Endothelial cell of umbilical vein (primary cell): ENCODE measurements around the gene RAB20. TPM values are rescaled to one million over a fixed set of nuclear protein-coding genes. Genes with fewer than 3 reads are reported as not detected.

Experiments used
- BruUV-seq: library from RNA; stranded (reverse); fragments of 400-500 nt; replicated peaks from 2 replicates; lab custom pipeline; 2021; lab: Mats Ljungman, UMichigan
- CTCF ChIA-PET: fragments of 300-600, 350-600 bp; sonication (Branson Sonifier 250); formaldehyde crosslinking; loops from one replicate; lab custom pipeline; 2021; ENCODE audit warnings: antibody characterized with exemption, inconsistent platforms; lab: Charles Lee
- POLR2A ChIA-PET: fragments of 300-600, 350-600 bp; sonication (Branson Sonifier 250); formaldehyde crosslinking; loops from one replicate; lab custom pipeline; 2021; ENCODE audit warnings: antibody characterized with exemption, inconsistent platforms; lab: Charles Lee
- DNase-seq: peaks from one replicate; pipeline ENCODE4 v3.0.0-alpha.2; 2011; ENCODE audit warnings: low read depth, low spot score
- FAIRE-seq: peaks from 2 replicates; lab custom pipeline; 2011; peaks lifted over from hg19 to GRCh38; lab: Jason Lieb, UNC
- H2AFZ ChIP-seq: 2 replicates; pipeline ENCODE4 v1.6.0; 2012; ENCODE audit warnings: low read depth, low read length, control low read depth, inconsistent platforms
- H3K27ac ChIP-seq: 2 replicates; pipeline ENCODE4 v1.5.1; 2011; ENCODE audit warnings: low read depth, mild to moderate bottlenecking, control low read depth, low read length, moderate library complexity; ENCODE audit not compliant: insufficient read depth
- H3K27me3 ChIP-seq, 2 experiments: 2 replicates each; pipeline versions ENCODE4 v1.6.0 to v1.6.1; 2011; ENCODE audit warnings: low read length in 2 of 2, mixed read lengths in 1 of 2; ENCODE audit not compliant: control insufficient read depth in 2 of 2, insufficient read depth in 2 of 2
- H3K36me3 ChIP-seq, 2 experiments: 2 replicates in 1 of 2; 3 replicates in 1 of 2; pipeline ENCODE4 v1.5.1; 2011; ENCODE audit warnings: low read length in 2 of 2, mild to moderate bottlenecking in 1 of 2, moderate library complexity in 1 of 2; ENCODE audit not compliant: control insufficient read depth in 2 of 2, insufficient read depth in 2 of 2; ENCODE audit errors: extremely low read depth in 1 of 2
- H3K4me1 ChIP-seq: 3 replicates; pipeline ENCODE4 v1.5.1; 2011; ENCODE audit warnings: mild to moderate bottlenecking, low read length; ENCODE audit not compliant: control insufficient read depth, insufficient read depth; ENCODE audit errors: extremely low read depth
- H3K4me2 ChIP-seq: 2 replicates; pipeline ENCODE4 v1.6.1; 2011; ENCODE audit warnings: low read length, control low read depth, mixed read lengths; ENCODE audit not compliant: insufficient read depth
- H3K4me3 ChIP-seq, 3 experiments: fragments of 200-600 bp in 1 of 3; sonication (generic), shearing (Covaris generic) in 1 of 3; replicated peaks in 1 of 3; 2 replicates each; pipeline ENCODE4 v1.5.1; 2011 to 2016; ENCODE audit warnings: control low read depth in 3 of 3, low read length in 3 of 3, mild to moderate bottlenecking in 2 of 3, inconsistent platforms in 1 of 3, low read depth in 1 of 3, moderate library complexity in 1 of 3; ENCODE audit not compliant: insufficient read depth in 1 of 3
- H3K79me2 ChIP-seq: 2 replicates; pipeline ENCODE4 v1.6.0; 2012; ENCODE audit warnings: low read length, inconsistent platforms; ENCODE audit not compliant: control insufficient read depth, insufficient read depth
- H3K9ac ChIP-seq: replicated peaks from 2 replicates; pipeline ENCODE3; 2011; ENCODE audit warnings: low read length, control low read depth; ENCODE audit not compliant: insufficient read depth; ENCODE audit errors: extremely low read depth
- H3K9me1 ChIP-seq: replicated peaks from 3 replicates; pipeline ENCODE4 v1.6.0; 2011; ENCODE audit warnings: mild to moderate bottlenecking, low read length; ENCODE audit not compliant: control insufficient read depth, insufficient read depth; ENCODE audit errors: extremely low read depth
- H3K9me3 ChIP-seq: replicated peaks from 2 replicates; pipeline ENCODE4 v1.5.1; 2012; ENCODE audit warnings: low read length, inconsistent platforms; ENCODE audit not compliant: control insufficient read depth, insufficient read depth
- H4K20me1 ChIP-seq: replicated peaks from 2 replicates; pipeline ENCODE3; 2011; ENCODE audit warnings: mild to moderate bottlenecking, low read length; ENCODE audit not compliant: control insufficient read depth, insufficient read depth; ENCODE audit errors: extremely low read depth
- CTCF ChIP-seq, 2 donors: IDR thresholded peaks; 1 replicate in 1 of 2; 2 replicates in 1 of 2; pipeline ENCODE4 v1.5.1; 2011; ENCODE audit warnings: low read length in 2 of 2, mild to moderate bottlenecking in 2 of 2, moderate library complexity in 2 of 2, control low read depth in 1 of 2, inconsistent platforms in 1 of 2, low read depth in 1 of 2; ENCODE audit not compliant: insufficient read depth in 1 of 2; ENCODE audit errors: extremely low read depth in 1 of 2
- EZH2 ChIP-seq: IDR thresholded peaks from 2 replicates; pipeline ENCODE4 v1.6.1; 2012; ENCODE audit warnings: borderline replicate concordance, low read depth, mild to moderate bottlenecking, moderate library complexity, low read length, inconsistent platforms; ENCODE audit not compliant: severe bottlenecking
- GATA2 ChIP-seq: IDR thresholded peaks from 2 replicates; pipeline ENCODE4 v1.7.0; 2011; ENCODE audit warnings: low read depth, mild to moderate bottlenecking, moderate library complexity, mixed read lengths, low read length; ENCODE audit not compliant: insufficient read length, insufficient read depth
- MAX ChIP-seq: IDR thresholded peaks from 2 replicates; pipeline ENCODE4 v1.6.1; 2011; ENCODE audit not compliant: insufficient read depth, insufficient read length
- MYC ChIP-seq: IDR thresholded peaks from one replicate; pipeline ENCODE4 v1.6.1; 2011; ENCODE audit warnings: mild to moderate bottlenecking, low read depth, low read length
- POLR2A ChIP-seq: IDR thresholded peaks from 2 replicates; pipeline ENCODE4 v1.6.1; 2012; ENCODE audit warnings: low read depth, mild to moderate bottlenecking, control low read depth, low read length
- POLR2AphosphoS5 ChIP-seq: IDR thresholded peaks from 2 replicates; pipeline ENCODE4 v1.6.1; 2012; ENCODE audit warnings: low read depth, mild to moderate bottlenecking, control low read depth, low read length, moderate library complexity; ENCODE audit not compliant: insufficient read depth
- dilution Hi-C: fragments of 300-500 bp; cut with MboI; formaldehyde crosslinking; loops from one replicate; pipeline ENCODE4 v1.15.0; 2019; ENCODE audit warnings: low sequenced_read_pairs; ENCODE audit not compliant: extremely low pct_ligation_motif_present
- intact Hi-C: fragments of 100-400 bp; cut with micrococcal nuclease; formaldehyde crosslinking; loops from one replicate; pipeline ENCODE4 v1.10.0; 2022
- polyA plus RNA-seq, 4 experiments: library from polyadenylated mRNA; depleted of rRNA in 3 of 4; stranded (reverse) in 3 of 4; unstranded in 1 of 4; fragments of >200 nt; gene quantifications; 2 replicates each; pipeline versions ENCODE4 v1.2.1 to v1.2.3, GENCODE V29; 2011 to 2012; ENCODE audit warnings: missing spikeins in 1 of 4
- total RNA-seq: library from RNA; stranded (reverse); gene quantifications from 2 replicates; pipeline ENCODE4 v1.2.3, GENCODE V29; 2021

Gene RAB20
- total and polyA plus RNA-seq, 2 donors (not counting 3 experiments of a cell fraction or from before 2014, with no cell fraction given) = 1.3 to 1.7 TPM

- Histone ChIP-seq H4K20me1 (no peaks in the 10 kb centered on the region), H3K79me2 (no peaks in the 10 kb centered on the region), H3K4me1 (peaks cover 8% of the 10 kb centered on the region), H3K36me3 (no peaks in the 10 kb centered on the region), H3K4me3 (no peak overlapping the region), H3K9me1 (no peaks in the 10 kb centered on the region), H3K27ac (no peak overlapping the region), H3K4me2 (no peak overlapping the region), H3K9ac (no peak overlapping the region), H3K27me3 (peaks cover 15 to 21% of the 10 kb centered on the region in 2 experiments), H2AFZ (no peak overlapping the region), H3K9me3 (no peaks in the 10 kb centered on the region)
- DNase-seq = no peak
- ChIA-PET CTCF (interaction anchor here (1.3 to 1.5 kb wide), 4 partner anchors 14 to 107 kb away, joined by 3 to 9 read pairs (median 6); no protein-coding TSS in a partner anchor), POLR2A (interaction anchor here (1.2 kb wide), 1 partner anchor 152 kb away, joined by 4 read pairs; no protein-coding TSS in a partner anchor)
- no peak for FAIRE-seq
- dilution Hi-C loops (no loop called here), intact Hi-C loops (no loop called here)
- TF ChIP-seq GATA2 (no peak), MAX (no peak), POLR2A (no peak), EZH2 (no peak), POLR2AphosphoS5 (no peak), MYC (no peak), CTCF (IDR thresholded peaks at IDR 0.05; ENCODE audit: extremely low read depth in 1 of 2, insufficient read depth in 1 of 2, low read depth in 1 of 2, low read length in 2 of 2) (no peak)
- BruUV-seq = no TSS peak
These were observed 1.4 kb upstream of the RAB20 start for GRCh38 chr13:110562696-110563462.
